ENCODE measurements around the gene BECN2.

The BECN2 gene

DNA sequence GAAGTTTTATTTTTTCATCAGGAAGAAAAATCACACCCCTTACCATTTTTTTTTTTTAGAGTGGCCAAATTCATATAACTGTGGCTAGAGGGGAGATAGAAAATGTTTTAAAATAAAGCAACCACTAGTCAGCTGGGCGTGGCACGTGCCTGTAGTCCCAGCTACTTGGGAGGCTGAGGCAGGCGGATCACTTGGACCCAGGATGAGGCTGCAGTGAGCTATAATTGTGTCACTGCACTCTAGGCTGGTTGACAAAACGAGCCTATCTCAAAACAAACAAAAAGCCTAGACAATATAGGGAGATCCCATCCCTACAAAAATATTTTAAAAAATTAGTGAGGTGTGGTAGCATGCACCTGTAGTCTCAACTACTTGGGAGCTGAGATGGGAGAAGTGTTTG, 14.8 kb upstream of the BECN2 start:
- no peak overlapping the region for H3K4me3 ChIP-seq (ENCODE audit: low read depth in 1 of 2, low read length in 2 of 2)
- H3K27me3 ChIP-seq (ENCODE audit: control insufficient read depth in 1 of 2, insufficient read depth in 2 of 2, low read length in 2 of 2) = no peaks in the 10 kb centered on the region
- H3K4me1 ChIP-seq (ENCODE audit: insufficient read depth, low read length) = no peaks in the 10 kb centered on the region
- H3K27ac ChIP-seq (ENCODE audit: low read depth, low read length) = no peak overlapping the region
- no peak overlapping the region for H3K9ac ChIP-seq (ENCODE audit: low read length)
- H3K9me3 ChIP-seq (ENCODE audit: low read length) = no peaks in the 10 kb centered on the region
- H3K36me3 ChIP-seq (ENCODE audit: insufficient read depth, low read length) = no peaks in the 10 kb centered on the region

DNA sequence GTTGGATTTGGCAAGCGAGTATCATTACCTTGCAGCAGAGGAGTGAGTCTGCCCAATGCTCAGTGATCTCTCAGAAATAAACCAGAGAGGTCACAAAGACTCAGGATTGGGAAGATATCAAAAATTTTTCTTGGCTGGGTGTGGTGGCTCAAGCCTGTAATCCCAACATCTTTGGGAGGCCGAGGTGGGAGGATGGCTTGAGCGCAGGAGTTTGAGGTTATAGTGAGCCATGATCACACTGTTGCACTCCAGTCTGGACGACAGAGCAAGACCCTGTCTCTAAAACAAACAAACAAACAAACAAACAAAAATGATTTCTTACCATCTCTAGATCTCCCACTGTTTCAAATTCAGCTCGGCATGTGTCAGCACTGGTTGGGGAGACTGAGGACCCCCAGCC, 13.3 kb upstream of the BECN2 start:
- no peaks in the 10 kb centered on the region for H3K36me3 ChIP-seq (ENCODE audit: insufficient read depth, low read length)
- no peaks in the 10 kb centered on the region for H3K9me3 ChIP-seq (ENCODE audit: low read length)
- no peaks in the 10 kb centered on the region for H3K4me1 ChIP-seq (ENCODE audit: insufficient read depth, low read length)
- no peaks in the 10 kb centered on the region for H3K27me3 ChIP-seq (ENCODE audit: control insufficient read depth in 1 of 2, insufficient read depth in 2 of 2, low read length in 2 of 2)
- H3K9ac ChIP-seq (ENCODE audit: low read length) = no peak overlapping the region
- no peak overlapping the region for H3K4me3 ChIP-seq (ENCODE audit: low read depth in 1 of 2, low read length in 2 of 2)
- H3K27ac ChIP-seq (ENCODE audit: low read depth, low read length) = no peak overlapping the region

DNA sequence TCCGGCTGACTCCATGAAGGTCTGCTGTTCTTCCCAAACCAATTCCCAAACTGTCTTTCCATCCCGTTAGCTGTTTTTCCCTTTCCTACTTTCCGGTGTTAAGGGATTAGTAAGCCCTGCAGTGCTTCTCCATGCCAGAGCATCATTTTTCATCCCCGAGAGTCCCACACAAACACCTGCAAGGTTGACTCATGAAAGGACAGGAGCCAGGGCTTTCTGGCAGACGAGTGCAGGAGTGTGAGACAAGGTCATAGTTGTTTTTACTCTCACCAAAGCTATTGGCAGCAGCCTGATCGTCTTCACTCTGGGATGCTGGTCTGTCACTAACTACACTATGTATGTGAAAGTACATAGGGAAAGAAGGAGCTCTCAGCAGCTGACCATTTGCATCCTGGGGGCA, 10.2 kb upstream of the BECN2 start:
- Histone ChIP-seq H3K9ac (ENCODE audit: low read length) (no peak overlapping the region), H3K4me3 (ENCODE audit: low read depth in 1 of 2, low read length in 2 of 2) (no peak overlapping the region), H3K36me3 (ENCODE audit: insufficient read depth, low read length) (no peaks in the 10 kb centered on the region), H3K4me1 (ENCODE audit: insufficient read depth, low read length) (no peaks in the 10 kb centered on the region), H3K27ac (ENCODE audit: low read depth, low read length) (no peak overlapping the region), H3K9me3 (ENCODE audit: low read length) (no peaks in the 10 kb centered on the region), H3K27me3 (ENCODE audit: control insufficient read depth in 1 of 2, insufficient read depth in 2 of 2, low read length in 2 of 2) (no peaks in the 10 kb centered on the region)

DNA sequence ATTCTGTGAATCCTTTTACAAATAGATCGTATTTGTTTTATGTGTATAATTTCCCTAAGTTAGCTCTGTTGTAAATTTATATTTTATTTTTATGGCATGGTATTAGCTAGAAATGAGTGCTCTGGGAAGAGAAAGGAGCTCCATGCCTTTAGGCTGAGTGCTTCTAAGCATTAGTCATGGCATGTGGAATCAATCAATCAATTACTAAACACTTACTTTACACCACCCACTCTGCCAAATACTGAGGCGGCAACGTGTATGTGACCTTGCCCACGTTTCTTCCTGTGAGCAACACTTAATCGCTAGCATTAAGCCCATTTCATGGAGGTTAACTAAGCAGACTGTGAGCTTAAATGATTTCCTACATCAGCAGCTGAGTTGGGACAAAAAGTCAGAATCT, 7.2 kb upstream of the BECN2 start:
- Histone ChIP-seq H3K9me3 (ENCODE audit: low read length) (no peaks in the 10 kb centered on the region), H3K27ac (ENCODE audit: low read depth, low read length) (no peak overlapping the region), H3K9ac (ENCODE audit: low read length) (no peak overlapping the region), H3K4me1 (ENCODE audit: insufficient read depth, low read length) (no peaks in the 10 kb centered on the region), H3K27me3 (ENCODE audit: control insufficient read depth in 1 of 2, insufficient read depth in 2 of 2, low read length in 2 of 2) (no peaks in the 10 kb centered on the region), H3K36me3 (ENCODE audit: insufficient read depth, low read length) (no peaks in the 10 kb centered on the region), H3K4me3 (ENCODE audit: low read depth in 1 of 2, low read length in 2 of 2) (no peak overlapping the region)

DNA sequence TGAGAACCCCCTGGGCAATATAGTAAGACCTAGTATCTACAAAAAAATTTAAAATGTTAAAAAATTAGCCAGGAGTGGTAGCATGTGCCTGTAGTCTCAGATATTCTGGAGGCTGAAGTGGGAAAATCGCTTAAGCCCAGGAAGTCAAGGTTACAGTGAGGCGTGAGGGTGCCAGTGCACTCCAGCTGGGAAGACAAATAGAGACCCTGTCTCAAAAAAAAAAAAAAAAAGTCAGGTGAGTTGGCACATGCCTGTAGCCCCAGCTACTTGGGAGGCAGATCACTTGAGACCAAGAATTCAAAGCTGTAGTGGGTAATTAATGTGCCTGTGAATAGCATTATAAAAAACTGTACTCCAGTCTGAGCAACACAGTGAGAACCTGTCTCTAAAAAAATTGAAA, 4.6 kb downstream of the BECN2 start:
- Histone ChIP-seq H3K27ac (ENCODE audit: low read depth, low read length) (no peak overlapping the region), H3K36me3 (ENCODE audit: insufficient read depth, low read length) (no peaks in the 10 kb centered on the region), H3K4me1 (ENCODE audit: insufficient read depth, low read length) (no peaks in the 10 kb centered on the region), H3K27me3 (ENCODE audit: control insufficient read depth in 1 of 2, insufficient read depth in 2 of 2, low read length in 2 of 2) (no peaks in the 10 kb centered on the region), H3K9me3 (ENCODE audit: low read length) (no peaks in the 10 kb centered on the region), H3K9ac (ENCODE audit: low read length) (no peak overlapping the region), H3K4me3 (ENCODE audit: low read depth in 1 of 2, low read length in 2 of 2) (no peak overlapping the region)

DNA sequence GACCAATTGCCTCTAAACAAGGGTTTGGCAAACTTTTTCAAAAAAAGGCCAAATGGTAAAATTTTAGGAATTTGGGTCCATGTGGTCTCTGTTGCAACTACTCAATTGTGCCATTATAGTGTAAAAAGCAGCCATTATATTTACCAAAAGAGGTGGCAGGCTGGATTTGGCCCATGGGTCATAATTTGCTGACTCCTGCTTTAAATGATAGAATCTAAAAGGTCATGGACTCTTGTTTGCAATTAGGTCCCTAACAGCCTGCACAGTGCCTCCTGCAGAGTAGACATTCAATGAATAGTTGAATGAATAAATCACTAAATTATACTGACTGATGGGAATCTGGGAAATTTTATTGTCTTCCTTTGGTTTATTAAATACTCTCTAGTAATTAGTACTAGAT, 6.2 kb downstream of the BECN2 start:
- H3K4me1 ChIP-seq (ENCODE audit: insufficient read depth, low read length) = no peaks in the 10 kb centered on the region
- no peaks in the 10 kb centered on the region for H3K36me3 ChIP-seq (ENCODE audit: insufficient read depth, low read length)

DNA sequence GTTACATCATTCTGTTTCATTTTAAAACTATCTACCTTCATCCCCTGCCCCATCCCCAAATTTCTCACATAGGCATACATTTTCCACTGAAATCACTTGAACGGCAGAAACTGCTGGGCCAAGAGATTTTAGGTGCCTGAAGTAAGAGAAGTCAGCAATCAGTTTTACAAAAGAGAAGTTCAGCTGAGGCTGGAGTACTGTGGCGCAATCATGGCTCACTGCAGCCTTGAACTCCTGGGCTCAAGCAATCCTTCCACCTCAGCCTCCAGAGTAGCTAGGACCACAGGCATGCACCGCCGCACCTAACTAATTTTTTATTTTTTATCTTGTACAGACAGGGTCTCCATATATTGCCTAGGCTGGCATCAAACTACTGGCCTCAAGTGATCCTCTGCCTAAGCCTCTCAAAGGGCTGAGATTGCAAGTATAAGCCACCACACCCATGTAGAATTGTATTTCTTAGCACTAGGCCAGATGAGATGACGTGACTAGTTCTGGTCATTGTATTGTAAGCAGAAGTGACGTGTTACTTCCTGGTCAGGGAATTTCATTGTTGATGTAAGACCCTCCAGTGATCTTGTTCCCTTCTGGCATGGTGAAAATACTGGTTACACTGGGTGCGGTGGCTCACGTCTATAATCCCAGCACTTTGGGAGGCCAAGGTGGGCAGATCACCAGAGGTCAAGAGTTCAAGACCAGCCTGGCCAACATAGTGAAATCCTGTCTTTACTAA, 7.1 kb downstream of the BECN2 start:
- Histone ChIP-seq H3K9ac (ENCODE audit: low read length) (no peak overlapping the region), H3K4me3 (ENCODE audit: low read depth in 1 of 2, low read length in 2 of 2) (no peak overlapping the region), H3K9me3 (ENCODE audit: low read length) (no peaks in the 10 kb centered on the region), H3K36me3 (ENCODE audit: insufficient read depth, low read length) (no peaks in the 10 kb centered on the region), H3K27ac (ENCODE audit: low read depth, low read length) (no peak overlapping the region), H3K4me1 (ENCODE audit: insufficient read depth, low read length) (no peaks in the 10 kb centered on the region), H3K27me3 (ENCODE audit: control insufficient read depth in 1 of 2, insufficient read depth in 2 of 2, low read length in 2 of 2) (no peaks in the 10 kb centered on the region)

More for the DNA sequence above, 6.2 kb downstream of the BECN2 start:
- Histone ChIP-seq H3K9ac (ENCODE audit: low read length) (no peak overlapping the region), H3K9me3 (ENCODE audit: low read length) (no peaks in the 10 kb centered on the region), H3K27me3 (ENCODE audit: control insufficient read depth in 1 of 2, insufficient read depth in 2 of 2, low read length in 2 of 2) (no peaks in the 10 kb centered on the region), H3K27ac (ENCODE audit: low read depth, low read length) (no peak overlapping the region), H3K4me3 (ENCODE audit: low read depth in 1 of 2, low read length in 2 of 2) (no peak overlapping the region)

DNA sequence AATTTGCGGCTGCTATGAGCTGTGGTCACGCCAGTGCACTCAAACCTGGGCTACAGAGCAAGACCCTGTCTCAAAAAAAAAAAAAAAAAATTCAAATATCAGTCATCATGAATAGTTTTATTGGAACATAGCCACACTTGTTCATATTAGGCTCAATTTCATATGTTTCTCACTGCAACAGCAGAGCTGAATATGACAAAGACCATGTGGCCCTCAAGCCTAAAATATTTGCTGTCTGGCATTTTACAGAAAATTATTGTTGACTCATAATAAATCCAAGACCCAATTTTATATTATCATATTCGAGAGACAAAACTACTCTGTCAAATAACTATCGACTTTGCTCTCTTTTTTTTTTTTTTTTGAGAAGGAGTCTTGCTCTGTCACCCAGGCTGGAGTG, 11.0 kb downstream of the BECN2 start:
- Histone ChIP-seq H3K4me1 (ENCODE audit: insufficient read depth, low read length) (no peaks in the 10 kb centered on the region), H3K27ac (ENCODE audit: low read depth, low read length) (no peak overlapping the region), H3K9me3 (ENCODE audit: low read length) (no peaks in the 10 kb centered on the region), H3K36me3 (ENCODE audit: insufficient read depth, low read length) (no peaks in the 10 kb centered on the region), H3K9ac (ENCODE audit: low read length) (no peak overlapping the region), H3K4me3 (ENCODE audit: low read depth in 1 of 2, low read length in 2 of 2) (no peak overlapping the region), H3K27me3 (ENCODE audit: control insufficient read depth in 1 of 2, insufficient read depth in 2 of 2, low read length in 2 of 2) (no peaks in the 10 kb centered on the region)

DNA sequence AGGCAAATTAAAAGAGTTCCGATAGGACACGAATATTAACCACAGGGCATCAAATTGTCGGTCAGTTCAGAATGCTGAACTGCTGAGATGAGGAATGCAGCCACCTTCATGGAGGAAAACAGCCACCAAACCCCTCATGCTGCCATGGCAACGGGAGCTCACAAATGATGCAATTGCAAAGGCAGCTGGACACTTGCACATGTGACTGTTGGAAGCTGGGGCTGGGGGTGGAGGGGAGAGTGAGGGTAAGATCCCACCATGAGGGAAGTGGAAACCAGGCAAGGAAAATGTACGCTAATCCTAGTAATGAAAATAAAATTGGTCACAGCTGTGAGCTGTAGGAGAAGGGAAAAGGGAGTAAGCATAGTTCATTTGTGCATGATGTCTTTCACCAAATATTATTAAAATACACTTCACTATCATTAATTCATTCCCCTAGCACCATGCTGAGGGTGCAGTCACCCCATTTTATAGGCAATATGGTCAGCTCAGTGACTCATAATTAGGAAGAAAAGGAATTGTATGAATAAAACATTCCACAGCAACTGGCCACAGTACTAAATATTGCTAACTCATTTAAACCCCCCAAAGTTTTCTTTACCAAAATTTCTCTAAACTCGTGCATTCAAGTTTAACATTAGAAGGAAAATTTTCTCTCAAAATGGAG, 15.3 kb downstream of the BECN2 start:
- no peak overlapping the region for H3K4me3 ChIP-seq (ENCODE audit: low read depth in 1 of 2, low read length in 2 of 2)
- H3K36me3 ChIP-seq (ENCODE audit: insufficient read depth, low read length) = no peaks in the 10 kb centered on the region
- H3K27me3 ChIP-seq (ENCODE audit: control insufficient read depth in 1 of 2, insufficient read depth in 2 of 2, low read length in 2 of 2) = no peaks in the 10 kb centered on the region
- no peaks in the 10 kb centered on the region for H3K9me3 ChIP-seq (ENCODE audit: low read length)
- H3K9ac ChIP-seq (ENCODE audit: low read length) = no peak overlapping the region
- H3K27ac ChIP-seq (ENCODE audit: low read depth, low read length) = no peak overlapping the region
- no peaks in the 10 kb centered on the region for H3K4me1 ChIP-seq (ENCODE audit: insufficient read depth, low read length)

DNA sequence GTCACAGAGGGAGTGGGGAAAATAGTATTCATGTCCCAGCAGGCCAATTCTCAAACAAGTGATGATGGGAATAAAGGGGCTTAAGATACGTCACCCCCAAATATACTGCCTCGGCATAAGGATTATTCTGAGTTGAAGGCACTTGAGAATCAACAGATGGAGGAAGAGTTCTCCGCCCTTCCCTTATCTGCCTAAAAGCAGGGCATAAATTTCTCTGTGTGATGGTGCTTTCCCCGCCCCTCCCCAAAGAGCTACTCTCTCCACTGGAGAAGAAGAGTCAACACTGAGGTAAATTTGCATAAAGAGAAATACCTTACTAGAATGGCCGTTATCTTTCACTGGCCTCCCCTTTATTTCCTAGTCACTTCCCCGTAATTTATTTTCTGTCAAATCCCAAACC, 18.7 kb downstream of the BECN2 start:
- no peaks in the 10 kb centered on the region for H3K36me3 ChIP-seq (ENCODE audit: insufficient read depth, low read length)
- no peak overlapping the region for H3K9ac ChIP-seq (ENCODE audit: low read length)
- H3K9me3 ChIP-seq (ENCODE audit: low read length) = no peaks in the 10 kb centered on the region
- H3K4me1 ChIP-seq (ENCODE audit: insufficient read depth, low read length) = no peaks in the 10 kb centered on the region
- H3K27me3 ChIP-seq (ENCODE audit: control insufficient read depth in 1 of 2, insufficient read depth in 2 of 2, low read length in 2 of 2) = no peaks in the 10 kb centered on the region
- no peak overlapping the region for H3K4me3 ChIP-seq (ENCODE audit: low read depth in 1 of 2, low read length in 2 of 2)
- H3K27ac ChIP-seq (ENCODE audit: low read depth, low read length) = no peak overlapping the region

DNA sequence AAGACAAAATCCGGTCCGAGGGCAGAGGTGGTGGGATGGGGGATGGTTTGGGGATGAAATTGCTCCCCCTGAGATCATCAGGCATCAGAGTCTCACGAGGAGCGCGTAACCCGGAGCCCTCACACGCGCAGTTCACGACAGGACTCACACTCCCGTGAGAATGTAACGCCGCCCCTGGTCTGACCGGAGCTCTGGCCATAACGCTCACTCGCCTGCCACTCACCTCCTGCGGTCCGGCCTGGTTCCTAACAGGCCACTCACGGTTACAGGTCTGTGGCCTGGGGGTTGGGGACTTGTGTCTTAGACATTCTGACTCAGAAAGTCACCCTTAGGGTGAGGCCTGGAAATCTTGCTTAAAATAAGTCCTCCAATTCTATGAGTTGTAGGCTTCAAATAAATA, 21.5 kb downstream of the BECN2 start:
- H3K27ac ChIP-seq (ENCODE audit: low read depth, low read length) = no peak overlapping the region
- no peaks in the 10 kb centered on the region for H3K9me3 ChIP-seq (ENCODE audit: low read length)
- no peak overlapping the region for H3K4me3 ChIP-seq (ENCODE audit: low read depth in 1 of 2, low read length in 2 of 2)
- H3K27me3 ChIP-seq (ENCODE audit: control insufficient read depth in 1 of 2, insufficient read depth in 2 of 2, low read length in 2 of 2) = no peaks in the 10 kb centered on the region
- H3K36me3 ChIP-seq (ENCODE audit: insufficient read depth, low read length) = no peaks in the 10 kb centered on the region
- no peak overlapping the region for H3K9ac ChIP-seq (ENCODE audit: low read length)
- no peaks in the 10 kb centered on the region for H3K4me1 ChIP-seq (ENCODE audit: insufficient read depth, low read length)

DNA sequence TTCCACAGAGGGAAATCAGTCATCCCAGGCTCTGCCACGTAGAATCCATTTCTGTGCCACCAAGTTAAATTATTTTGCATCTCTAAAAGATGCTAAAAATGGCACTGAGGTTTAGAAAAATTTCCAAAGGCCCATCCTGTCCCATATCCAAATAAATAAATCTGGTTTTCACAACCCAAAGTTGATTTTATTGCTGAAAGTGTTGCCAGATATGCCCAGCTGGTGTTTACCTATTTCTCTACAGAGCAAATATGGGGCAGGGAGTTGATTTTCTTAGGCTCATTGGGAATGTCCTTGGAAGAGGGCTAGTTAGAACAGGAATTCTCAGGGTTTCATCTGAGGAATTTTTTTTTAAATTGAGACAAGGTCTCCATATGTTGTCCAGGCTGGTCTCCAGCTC, 22.4 kb downstream of the BECN2 start:
- Histone ChIP-seq H3K27me3 (ENCODE audit: control insufficient read depth in 1 of 2, insufficient read depth in 2 of 2, low read length in 2 of 2) (no peaks in the 10 kb centered on the region), H3K9me3 (ENCODE audit: low read length) (no peaks in the 10 kb centered on the region), H3K36me3 (ENCODE audit: insufficient read depth, low read length) (no peaks in the 10 kb centered on the region), H3K9ac (ENCODE audit: low read length) (no peak overlapping the region), H3K27ac (ENCODE audit: low read depth, low read length) (no peak overlapping the region), H3K4me3 (ENCODE audit: low read depth in 1 of 2, low read length in 2 of 2) (no peak overlapping the region), H3K4me1 (ENCODE audit: insufficient read depth, low read length) (no peaks in the 10 kb centered on the region)
